ENCODE measurements around the gene CUL2. TPM values are rescaled to one million over a fixed set of nuclear protein-coding genes. Genes with fewer than 3 reads are reported as not detected.
"Not testable (repeated sequence)": the region's sequence is repeated elsewhere in the genome, so short reads cannot be mapped to it uniquely, and the experiment has no call there.

The CUL2 gene
- total RNA-seq, 1 donor from 2014 or later, result 34.3 TPM

GRCh38 chr10:35056133-35056532, 34.0 kb downstream of the CUL2 start:
- Mint-ChIP-seq H3K4me1 (ENCODE audit: unreplicated experiment) (peaks cover 12% of the 10 kb centered on the region), H3K36me3 (ENCODE audit: unreplicated experiment) (peaks cover 43% of the 10 kb centered on the region), H3K9me3 (ENCODE audit: unreplicated experiment) (no peaks in the 10 kb centered on the region), H3K27me3 (ENCODE audit: unreplicated experiment) (no peaks in the 10 kb centered on the region), H3K4me3 (ENCODE audit: unreplicated experiment) (no peak overlapping the region), H3K27ac (ENCODE audit: unreplicated experiment) (no peak overlapping the region)
- TF ChIP-seq, protein P1, sequence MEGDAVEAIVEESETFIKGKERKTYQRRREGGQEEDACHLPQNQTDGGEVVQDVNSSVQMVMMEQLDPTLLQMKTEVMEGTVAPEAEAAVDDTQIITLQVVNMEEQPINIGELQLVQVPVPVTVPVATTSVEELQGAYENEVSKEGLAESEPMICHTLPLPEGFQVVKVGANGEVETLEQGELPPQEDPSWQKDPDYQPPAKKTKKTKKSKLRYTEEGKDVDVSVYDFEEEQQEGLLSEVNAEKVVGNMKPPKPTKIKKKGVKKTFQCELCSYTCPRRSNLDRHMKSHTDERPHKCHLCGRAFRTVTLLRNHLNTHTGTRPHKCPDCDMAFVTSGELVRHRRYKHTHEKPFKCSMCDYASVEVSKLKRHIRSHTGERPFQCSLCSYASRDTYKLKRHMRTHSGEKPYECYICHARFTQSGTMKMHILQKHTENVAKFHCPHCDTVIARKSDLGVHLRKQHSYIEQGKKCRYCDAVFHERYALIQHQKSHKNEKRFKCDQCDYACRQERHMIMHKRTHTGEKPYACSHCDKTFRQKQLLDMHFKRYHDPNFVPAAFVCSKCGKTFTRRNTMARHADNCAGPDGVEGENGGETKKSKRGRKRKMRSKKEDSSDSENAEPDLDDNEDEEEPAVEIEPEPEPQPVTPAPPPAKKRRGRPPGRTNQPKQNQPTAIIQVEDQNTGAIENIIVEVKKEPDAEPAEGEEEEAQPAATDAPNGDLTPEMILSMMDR (IDR thresholded peaks at IDR 0.05), result no peak
- DNase-seq (ENCODE audit: extremely low spot score, unreplicated experiment), result no peak

DNA sequence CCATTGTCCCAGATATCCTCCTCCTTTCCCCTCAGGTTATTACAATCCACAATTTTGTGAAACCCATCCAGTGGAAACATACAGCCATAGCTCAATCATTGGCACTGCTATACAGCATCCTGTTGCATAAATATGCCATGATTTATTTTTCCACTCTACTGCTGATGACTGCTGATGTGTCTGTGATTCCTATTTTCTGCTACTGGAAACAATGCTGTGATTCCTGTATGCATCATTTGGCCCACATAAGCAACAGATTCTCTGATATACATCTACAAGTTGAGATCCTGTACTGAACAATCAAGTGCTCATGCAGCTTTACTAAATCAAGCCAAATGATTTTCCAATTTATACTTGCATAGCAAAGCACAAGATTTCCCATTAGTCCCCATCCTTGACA, 39.6 kb downstream of the CUL2 start:
- no peak overlapping the region for H3K4me3 Mint-ChIP-seq (ENCODE audit: unreplicated experiment)
- peaks cover 48% of the 10 kb centered on the region for H3K36me3 Mint-ChIP-seq (ENCODE audit: unreplicated experiment)
- H3K27ac Mint-ChIP-seq (ENCODE audit: unreplicated experiment), result no peak overlapping the region
- TF ChIP-seq, protein P1 (IDR thresholded peaks at IDR 0.05), result no peak
- H3K9me3 Mint-ChIP-seq (ENCODE audit: unreplicated experiment), result no peaks in the 10 kb centered on the region
- no peaks in the 10 kb centered on the region for H3K4me1 Mint-ChIP-seq (ENCODE audit: unreplicated experiment)
- DNase-seq (ENCODE audit: extremely low spot score, unreplicated experiment), result no peak
- H3K27me3 Mint-ChIP-seq (ENCODE audit: unreplicated experiment), result no peaks in the 10 kb centered on the region

GRCh38 chr10:35046074-35046473, 44.1 kb downstream of the CUL2 start:
- DNase-seq (ENCODE audit: extremely low spot score, unreplicated experiment), result no peak
- Mint-ChIP-seq H3K9me3 (ENCODE audit: unreplicated experiment) (no peaks in the 10 kb centered on the region), H3K4me3 (ENCODE audit: unreplicated experiment) (no peak overlapping the region), H3K27me3 (ENCODE audit: unreplicated experiment) (no peaks in the 10 kb centered on the region), H3K36me3 (ENCODE audit: unreplicated experiment) (peaks cover 40% of the 10 kb centered on the region), H3K4me1 (ENCODE audit: unreplicated experiment) (peaks cover 19% of the 10 kb centered on the region), H3K27ac (ENCODE audit: unreplicated experiment) (no peak overlapping the region)
- TF ChIP-seq, protein P1 (IDR thresholded peaks at IDR 0.05), result no peak

- H3K4me3 Mint-ChIP-seq (ENCODE audit: unreplicated experiment); H3K27ac Mint-ChIP-seq (ENCODE audit: unreplicated experiment); DNase-seq (ENCODE audit: extremely low spot score, unreplicated experiment); H3K27me3 Mint-ChIP-seq (ENCODE audit: unreplicated experiment); H3K9me3 Mint-ChIP-seq (ENCODE audit: unreplicated experiment): not testable (repeated sequence)
- Mint-ChIP-seq H3K4me1 (ENCODE audit: unreplicated experiment) (peaks cover 22% of the 10 kb centered on the region), H3K36me3 (ENCODE audit: unreplicated experiment) (peaks cover 36% of the 10 kb centered on the region)
These were observed 44.9 kb downstream of the CUL2 start for GRCh38 chr10:35045275-35045674.

DNA sequence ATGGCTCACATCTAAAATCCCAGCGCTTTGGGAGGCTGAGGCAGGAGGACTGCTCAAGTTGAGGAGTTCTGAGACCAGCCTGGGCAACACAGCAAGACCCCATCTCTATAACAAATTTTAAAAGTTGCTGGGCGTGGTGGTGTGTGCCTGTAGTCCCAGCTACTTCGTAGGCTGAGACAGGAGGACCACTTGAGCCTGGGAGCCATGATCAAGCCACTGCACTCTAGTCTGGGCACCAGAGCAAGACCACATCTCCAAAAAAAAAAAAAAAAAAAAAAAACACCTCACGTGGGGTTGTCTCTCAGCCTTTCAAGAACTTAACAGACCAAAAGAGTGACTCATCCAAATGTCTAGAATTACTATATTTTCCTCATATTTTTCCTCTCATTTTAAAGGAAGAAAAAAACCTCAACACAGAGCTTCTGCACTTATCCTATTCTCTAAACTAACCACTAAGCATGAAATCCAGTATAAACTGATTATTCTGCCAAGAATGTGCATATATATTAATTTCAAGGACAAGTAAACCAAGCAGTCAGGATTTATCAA, 46.3 kb downstream of the CUL2 start:
- TF ChIP-seq, protein P1 (IDR thresholded peaks at IDR 0.05), result no peak
- H3K27ac Mint-ChIP-seq (ENCODE audit: unreplicated experiment), result no peak overlapping the region
- H3K4me3 Mint-ChIP-seq (ENCODE audit: unreplicated experiment), result no peak overlapping the region
- H3K27me3 Mint-ChIP-seq (ENCODE audit: unreplicated experiment), result no peaks in the 10 kb centered on the region
- no peaks in the 10 kb centered on the region for H3K9me3 Mint-ChIP-seq (ENCODE audit: unreplicated experiment)
- DNase-seq (ENCODE audit: extremely low spot score, unreplicated experiment), result no peak
- H3K4me1 Mint-ChIP-seq (ENCODE audit: unreplicated experiment), result peaks cover 22% of the 10 kb centered on the region
- H3K36me3 Mint-ChIP-seq (ENCODE audit: unreplicated experiment), result peaks cover 32% of the 10 kb centered on the region

DNA sequence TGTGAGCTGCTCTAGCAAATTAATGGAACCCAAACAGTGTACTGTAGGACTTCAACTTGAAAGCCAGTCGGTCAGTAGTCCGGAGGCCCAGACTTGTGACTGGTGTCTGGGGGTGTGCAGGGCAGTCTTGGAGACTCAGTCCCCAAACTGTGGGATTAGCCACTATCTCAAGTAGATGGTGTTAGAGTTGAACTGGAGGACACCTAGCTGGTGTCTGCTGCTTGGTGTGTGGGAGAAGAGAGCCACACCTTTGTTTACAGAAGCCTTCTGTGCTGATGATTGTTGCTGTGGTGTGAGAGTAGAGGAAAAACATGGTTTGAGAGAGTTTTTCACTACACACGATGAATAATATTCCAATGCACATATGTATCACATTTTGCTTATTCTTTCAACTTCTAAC, 47.4 kb downstream of the CUL2 start:
- Mint-ChIP-seq H3K36me3 (ENCODE audit: unreplicated experiment) (peaks cover 25% of the 10 kb centered on the region), H3K9me3 (ENCODE audit: unreplicated experiment) (no peaks in the 10 kb centered on the region), H3K4me1 (ENCODE audit: unreplicated experiment) (peaks cover 22% of the 10 kb centered on the region), H3K4me3 (ENCODE audit: unreplicated experiment) (no peak overlapping the region), H3K27ac (ENCODE audit: unreplicated experiment) (no peak overlapping the region), H3K27me3 (ENCODE audit: unreplicated experiment) (no peaks in the 10 kb centered on the region)
- TF ChIP-seq, protein P1 (IDR thresholded peaks at IDR 0.05), result no peak
- DNase-seq (ENCODE audit: extremely low spot score, unreplicated experiment), result no peak

All from osteocyte (in vitro differentiated cells).